SK-N-SH (cell line): Measurements from ENCODE around the gene DNAJB4. TPM values are rescaled to one million over a fixed set of nuclear protein-coding genes. Genes with fewer than 3 reads are reported as not detected.

Source experiments
- CTCF ChIA-PET: fragments of 300-600, 350-600 bp; formaldehyde crosslinking; extraction: SDS; loops from one replicate; lab custom pipeline; 2021; lab: Yijun Ruan, JAX
- POLR2A ChIA-PET: fragments of 350-600 bp; sonication (Branson Sonifier 250); formaldehyde crosslinking; extraction: SDS; loops from one replicate; lab custom pipeline; 2020; ENCODE audit warnings: antibody characterized with exemption, inconsistent platforms; lab: Yijun Ruan, JAX
- DNase-seq: peaks from one replicate; pipeline ENCODE4 v3.0.0; 2012
- H2AFZ ChIP-seq: fragments of 200-600 bp; sonication (generic); 2 replicates; pipeline ENCODE4 v1.8.1; 2016; ENCODE audit warnings: antibody characterized with exemption, mild to moderate bottlenecking, low read depth
- H3F3A ChIP-seq: fragments of 200-600 bp; sonication (generic); replicated peaks from 2 replicates; pipeline ENCODE3; 2016; ENCODE audit warnings: antibody characterized with exemption, mild to moderate bottlenecking; ENCODE audit not compliant: insufficient read depth
- H3K27ac ChIP-seq, 2 experiments: fragments of 200-500 bp in 1 of 2; fragments of 200-600 bp in 1 of 2; sonication (Bioruptor generic) in 1 of 2; sonication (generic), shearing (Covaris generic) in 1 of 2; 2 replicates each; pipeline versions ENCODE4 v1.5.1 to v1.6.1; 2014 to 2016; ENCODE audit warnings: low read depth in 2 of 2, inconsistent platforms in 1 of 2, low read length in 1 of 2, mild to moderate bottlenecking in 1 of 2, mixed read lengths in 1 of 2
- H3K27me3 ChIP-seq: fragments of 200-600 bp; sonication (generic), shearing (Covaris generic); 2 replicates; pipeline ENCODE4 v1.6.1; 2016; ENCODE audit warnings: mixed run types; ENCODE audit not compliant: insufficient read depth
- H3K36me3 ChIP-seq, 2 experiments: fragments of 200-500 bp in 1 of 2; fragments of 200-600 bp in 1 of 2; sonication (Bioruptor generic) in 1 of 2; sonication (generic) in 1 of 2; replicated peaks in 1 of 2; 2 replicates each; pipeline versions ENCODE3 to v1.5.1; 2014 to 2016; ENCODE audit warnings: low read length in 1 of 2, mild to moderate bottlenecking in 1 of 2; ENCODE audit not compliant: insufficient read depth in 2 of 2, control insufficient read depth in 1 of 2
- H3K4me1 ChIP-seq, 2 experiments: fragments of 200-500 bp in 1 of 2; fragments of 200-600 bp in 1 of 2; sonication (Bioruptor generic) in 1 of 2; sonication (generic), shearing (Covaris generic) in 1 of 2; 2 replicates each; pipeline versions ENCODE4 v1.5.1 to v1.6.1; 2014 to 2016; ENCODE audit warnings: low read depth in 1 of 2, low read length in 1 of 2, mixed run types in 1 of 2; ENCODE audit not compliant: insufficient read depth in 2 of 2, control insufficient read depth in 1 of 2
- H3K4me2 ChIP-seq: fragments of 200-600 bp; sonication (generic), shearing (Covaris generic); 2 replicates; pipeline ENCODE4 v1.6.1; 2017; ENCODE audit warnings: mixed run types
- H3K4me3 ChIP-seq, 2 experiments: fragments of 200-500 bp in 1 of 2; fragments of 200-600 bp in 1 of 2; sonication (Bioruptor generic) in 1 of 2; sonication (generic), shearing (Covaris generic) in 1 of 2; 2 replicates each; pipeline versions ENCODE4 v1.5.1 to v1.8.1; 2014 to 2016; ENCODE audit warnings: low read depth in 2 of 2, inconsistent platforms in 1 of 2, low read length in 1 of 2, mild to moderate bottlenecking in 1 of 2, mixed read lengths in 1 of 2, moderate library complexity in 1 of 2
- H3K79me2 ChIP-seq: fragments of 200-600 bp; sonication (generic); 2 replicates; pipeline ENCODE4 v1.8.1; 2017; ENCODE audit warnings: mild to moderate bottlenecking; ENCODE audit not compliant: insufficient read depth
- H3K9ac ChIP-seq: fragments of 200-600 bp; sonication (generic); 2 replicates; pipeline ENCODE4 v1.6.1; 2017; ENCODE audit warnings: mixed run types
- H3K9me2 ChIP-seq: fragments of 200-600 bp; sonication (generic); 2 replicates; pipeline ENCODE4 v1.6.1; 2017; ENCODE audit warnings: mixed run types
- H3K9me3 ChIP-seq: fragments of 200-600 bp; sonication (generic); 2 replicates; pipeline ENCODE4 v1.6.1; 2017; ENCODE audit warnings: mixed run types, mild to moderate bottlenecking, moderate library complexity
- H4K20me1 ChIP-seq: fragments of 200-600 bp; sonication (generic); 2 replicates; pipeline ENCODE4 v1.6.1; 2017; ENCODE audit warnings: mild to moderate bottlenecking, mixed run types; ENCODE audit not compliant: insufficient read depth
- CHD2 ChIP-seq: fragments of 150-350 bp; IDR thresholded peaks from 2 replicates; pipeline ENCODE4 v1.6.1; 2018; ENCODE audit warnings: low read length; ENCODE audit not compliant: partially characterized antibody
- CTCF ChIP-seq: fragments of 200-600 bp; sonication (generic); IDR thresholded peaks from 2 replicates; pipeline ENCODE4 v1.6.1; 2017; ENCODE audit warnings: antibody characterized with exemption, mild to moderate bottlenecking, moderate library complexity
- ELF1 ChIP-seq: IDR thresholded peaks from 2 replicates; pipeline ENCODE4 v1.4.0; 2012
- GATA2 ChIP-seq: sonication (generic); formaldehyde crosslinking; IDR thresholded peaks from 2 replicates; pipeline ENCODE4 v1.5.0; 2020; ENCODE audit warnings: mild to moderate bottlenecking, missing genetic modification reagents
- PBX3 ChIP-seq: IDR thresholded peaks from 2 replicates; pipeline ENCODE4; 2012
- RAD21 ChIP-seq: IDR thresholded peaks from 2 replicates; pipeline ENCODE4 v1.6.1; 2012; ENCODE audit warnings: mild to moderate bottlenecking, low read length
- RFX5 ChIP-seq: IDR thresholded peaks from 2 replicates; pipeline ENCODE4 v1.6.1; 2012; ENCODE audit warnings: mild to moderate bottlenecking, improper control_type of control experiment, low read length
- RXRA ChIP-seq: IDR thresholded peaks from 2 replicates; pipeline ENCODE4 v1.4.0; 2012; ENCODE audit warnings: low read depth, mild to moderate bottlenecking, borderline replicate concordance
- SMC3 ChIP-seq: IDR thresholded peaks from 2 replicates; pipeline ENCODE4 v1.6.1; 2012; ENCODE audit warnings: low read depth, low read length, improper control_type of control experiment
- TEAD4 ChIP-seq: IDR thresholded peaks from 2 replicates; pipeline ENCODE4 v1.4.0; 2012; ENCODE audit warnings: mild to moderate bottlenecking, borderline replicate concordance; ENCODE audit not compliant: insufficient read depth
- YY1 ChIP-seq: IDR thresholded peaks from 2 replicates; pipeline ENCODE4 v1.4.0; 2012; ENCODE audit warnings: low read depth, mild to moderate bottlenecking
- whole genome bisulfite sequencing: methylation state at CpG from one replicate; pipeline ENCODE4 v1.1.6; 2017; ENCODE audit warnings: low lambda C conversion rate; 5-methylcytosine and 5-hydroxymethylcytosine counted together
- polyA plus RNA-seq, 3 experiments: library from polyadenylated mRNA; depleted of rRNA; stranded (reverse); fragments of >200 nt; gene quantifications; 2 replicates each; pipeline ENCODE4 v1.2.3, GENCODE V29; 2012
- TF ChIP-seq, protein P1 (sequence below): IDR thresholded peaks from 2 replicates; pipeline ENCODE4 v1.6.1; 2012; ENCODE audit warnings: mild to moderate bottlenecking, low read depth, low read length, moderate library complexity

DNAJB4 gene
- polyA plus RNA-seq, 1 of the 3 experiments (the other 2 are of a cell fraction): 13.5 TPM

DNA sequence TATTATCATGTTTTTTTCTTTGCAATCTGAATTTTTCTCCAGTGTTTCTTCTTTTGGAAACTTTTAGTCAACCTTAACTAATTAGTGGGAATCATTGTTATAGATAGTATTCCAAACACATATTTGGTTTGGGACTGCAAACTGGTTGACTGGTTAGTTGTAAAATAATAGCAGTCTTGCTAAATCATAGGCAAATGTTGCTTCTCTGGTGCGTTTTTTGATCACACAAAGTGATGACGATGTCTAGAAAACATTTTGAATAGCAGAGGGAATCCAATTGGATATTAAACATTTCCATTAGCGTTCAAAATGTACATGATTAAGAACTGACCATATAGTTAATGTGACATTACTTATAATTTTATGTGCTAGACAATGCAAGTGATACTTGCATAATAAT is 4.5 kb downstream of the DNAJB4 start:
- CTCF ChIA-PET: no interaction called here
- Histone ChIP-seq H3K9me3 (no peaks in the 10 kb centered on the region), H4K20me1 (no peaks in the 10 kb centered on the region; the same call in 1 of the 2 replicates), H3K4me3 (peak overlapping the region in 1 of 2 experiments; percentile 44; a peak in 2 of 4 replicates), H3K9ac (no peak overlapping the region), H3K4me1 (no peaks in the 10 kb centered on the region; a peak in 2 of 4 replicates), H2AFZ (no peak overlapping the region), H3K27ac (no peak overlapping the region), H3K9me2 (no peaks in the 10 kb centered on the region), H3K36me3 (peaks cover 10 to 28% of the 10 kb centered on the region in 2 experiments), H3F3A (peaks cover 21% of the 10 kb centered on the region), H3K79me2 (peaks cover 86% of the 10 kb centered on the region), H3K4me2 (peak overlapping the region; percentile 39; the same call in 1 of the 2 replicates), H3K27me3 (no peaks in the 10 kb centered on the region)
- POLR2A ChIA-PET: no interaction called here
- 97% methylated on average over 3 of the region's 3 CpGs for WGBS
- DNase-seq: no peak
- no peak for TF ChIP-seq PBX3
- no peak for TF ChIP-seq RXRA
- TF ChIP-seq, protein P1, sequence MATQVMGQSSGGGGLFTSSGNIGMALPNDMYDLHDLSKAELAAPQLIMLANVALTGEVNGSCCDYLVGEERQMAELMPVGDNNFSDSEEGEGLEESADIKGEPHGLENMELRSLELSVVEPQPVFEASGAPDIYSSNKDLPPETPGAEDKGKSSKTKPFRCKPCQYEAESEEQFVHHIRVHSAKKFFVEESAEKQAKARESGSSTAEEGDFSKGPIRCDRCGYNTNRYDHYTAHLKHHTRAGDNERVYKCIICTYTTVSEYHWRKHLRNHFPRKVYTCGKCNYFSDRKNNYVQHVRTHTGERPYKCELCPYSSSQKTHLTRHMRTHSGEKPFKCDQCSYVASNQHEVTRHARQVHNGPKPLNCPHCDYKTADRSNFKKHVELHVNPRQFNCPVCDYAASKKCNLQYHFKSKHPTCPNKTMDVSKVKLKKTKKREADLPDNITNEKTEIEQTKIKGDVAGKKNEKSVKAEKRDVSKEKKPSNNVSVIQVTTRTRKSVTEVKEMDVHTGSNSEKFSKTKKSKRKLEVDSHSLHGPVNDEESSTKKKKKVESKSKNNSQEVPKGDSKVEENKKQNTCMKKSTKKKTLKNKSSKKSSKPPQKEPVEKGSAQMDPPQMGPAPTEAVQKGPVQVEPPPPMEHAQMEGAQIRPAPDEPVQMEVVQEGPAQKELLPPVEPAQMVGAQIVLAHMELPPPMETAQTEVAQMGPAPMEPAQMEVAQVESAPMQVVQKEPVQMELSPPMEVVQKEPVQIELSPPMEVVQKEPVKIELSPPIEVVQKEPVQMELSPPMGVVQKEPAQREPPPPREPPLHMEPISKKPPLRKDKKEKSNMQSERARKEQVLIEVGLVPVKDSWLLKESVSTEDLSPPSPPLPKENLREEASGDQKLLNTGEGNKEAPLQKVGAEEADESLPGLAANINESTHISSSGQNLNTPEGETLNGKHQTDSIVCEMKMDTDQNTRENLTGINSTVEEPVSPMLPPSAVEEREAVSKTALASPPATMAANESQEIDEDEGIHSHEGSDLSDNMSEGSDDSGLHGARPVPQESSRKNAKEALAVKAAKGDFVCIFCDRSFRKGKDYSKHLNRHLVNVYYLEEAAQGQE: no peak
- no peak for TF ChIP-seq CTCF
- TF ChIP-seq TEAD4: no peak
- TF ChIP-seq SMC3: no peak
- TF ChIP-seq RFX5: no peak
- TF ChIP-seq RAD21: no peak
- no peak for TF ChIP-seq ELF1
- TF ChIP-seq GATA2: no peak
- no peak for TF ChIP-seq CHD2
- TF ChIP-seq YY1: no peak
